Astrocyte (in vitro differentiated cells and primary cell): ENCODE measurements around the gene PRKACA. TPM values are rescaled to one million over a fixed set of nuclear protein-coding genes. Genes with fewer than 3 reads are reported as not detected.

Experiments used
- DNase-seq: peaks from one replicate; pipeline ENCODE4 v3.0.0-alpha.2; 2010; ENCODE audit warnings: low read depth
- FAIRE-seq: peaks from 2 replicates; lab custom pipeline; 2011; peaks lifted over from hg19 to GRCh38; lab: Jason Lieb, UNC
- H2AFZ ChIP-seq: 2 replicates; pipeline ENCODE4 v1.6.0; 2012; ENCODE audit warnings: low read depth, low read length, inconsistent platforms
- H3K27ac ChIP-seq: 2 replicates; pipeline ENCODE4 v1.5.1; 2011; ENCODE audit warnings: low read depth, low read length, inconsistent platforms
- H3K27me3 ChIP-seq: 2 replicates; pipeline ENCODE4 v1.6.0; 2011; ENCODE audit warnings: low read length, inconsistent platforms; ENCODE audit not compliant: insufficient read depth
- H3K36me3 ChIP-seq: 2 replicates; pipeline ENCODE4 v1.5.1; 2011; ENCODE audit warnings: low read length, inconsistent platforms; ENCODE audit not compliant: insufficient read depth
- H3K4me1 ChIP-seq: 2 replicates; pipeline ENCODE4 v1.5.1; 2011; ENCODE audit warnings: low read length, inconsistent platforms; ENCODE audit not compliant: insufficient read depth
- H3K4me2 ChIP-seq: 2 replicates; pipeline ENCODE4 v1.6.0; 2012; ENCODE audit warnings: low read length, inconsistent platforms
- H3K4me3 ChIP-seq: 2 replicates; pipeline ENCODE4 v1.5.1; 2011; ENCODE audit warnings: low read depth, mild to moderate bottlenecking, low read length, inconsistent platforms; ENCODE audit not compliant: insufficient read depth
- H3K79me2 ChIP-seq: 2 replicates; pipeline ENCODE4 v1.6.0; 2012; ENCODE audit warnings: mild to moderate bottlenecking, low read length, inconsistent platforms; ENCODE audit not compliant: insufficient read depth
- H3K9ac ChIP-seq: 2 replicates; pipeline ENCODE4 v1.6.0; 2012; ENCODE audit warnings: mild to moderate bottlenecking, low read length, inconsistent platforms
- H3K9me3 ChIP-seq: 2 replicates; pipeline ENCODE4 v1.5.1; 2012; ENCODE audit warnings: low read depth, mild to moderate bottlenecking, low read length, inconsistent platforms; ENCODE audit not compliant: insufficient read depth
- H4K20me1 ChIP-seq: 2 replicates; pipeline ENCODE4 v1.6.0; 2012; ENCODE audit warnings: low read length, inconsistent platforms; ENCODE audit not compliant: insufficient read depth
- H3K27ac Mint-ChIP-seq: one replicate; pipeline ENCODE4 v1.8.0; 2021; ENCODE audit warnings: mild to moderate bottlenecking, mixed read lengths; ENCODE audit not compliant: unreplicated experiment
- H3K27me3 Mint-ChIP-seq: one replicate; pipeline ENCODE4 v1.8.0; 2021; ENCODE audit warnings: low read depth, mixed read lengths; ENCODE audit not compliant: unreplicated experiment
- H3K36me3 Mint-ChIP-seq: one replicate; pipeline ENCODE4 v1.8.0; 2021; ENCODE audit warnings: low read depth, mixed read lengths; ENCODE audit not compliant: unreplicated experiment
- H3K4me1 Mint-ChIP-seq: one replicate; pipeline ENCODE4 v1.8.0; 2021; ENCODE audit warnings: low read depth, mixed read lengths; ENCODE audit not compliant: unreplicated experiment
- H3K4me3 Mint-ChIP-seq: one replicate; pipeline ENCODE4 v1.8.0; 2021; ENCODE audit warnings: mild to moderate bottlenecking, moderate library complexity, mixed read lengths; ENCODE audit not compliant: unreplicated experiment
- H3K9me3 Mint-ChIP-seq: one replicate; pipeline ENCODE4 v1.8.0; 2021; ENCODE audit warnings: mild to moderate bottlenecking, mixed read lengths; ENCODE audit not compliant: unreplicated experiment
- CTCF ChIP-seq: IDR thresholded peaks from 2 replicates; pipeline ENCODE4 v1.5.1; 2011; ENCODE audit warnings: low read depth, mild to moderate bottlenecking, inconsistent platforms, low read length, moderate library complexity; ENCODE audit not compliant: insufficient read depth
- EZH2 ChIP-seq: IDR thresholded peaks from 2 replicates; pipeline ENCODE4 v1.6.1; 2012; ENCODE audit warnings: mild to moderate bottlenecking, low read length, inconsistent platforms; ENCODE audit not compliant: insufficient read depth
- total RNA-seq: library from RNA; stranded (reverse); gene quantifications from 2 replicates; pipeline ENCODE4 v1.2.1, GENCODE V29; 2021

The PRKACA gene
- total RNA-seq, 1 donor from 2014 or later, result 80.5 TPM

GRCh38 chr19:14088634-14089411, 28.7 kb downstream of the PRKACA start:
- FAIRE-seq (no peak), DNase-seq (no peak)
- Histone ChIP-seq H3K79me2 (no peaks in the 10 kb centered on the region), H3K9me3 (peaks cover 7% of the 10 kb centered on the region), H3K27me3 (no peaks in the 10 kb centered on the region), H3K36me3 (peaks cover 6% of the 10 kb centered on the region), H3K4me1 (peaks cover 13% of the 10 kb centered on the region), H4K20me1 (peaks cover 11% of the 10 kb centered on the region), H3K9ac (no peak overlapping the region), H3K4me2 (peak overlapping the region; percentile 81), H3K4me3 (peak overlapping the region; percentile 44), H2AFZ (no peak overlapping the region), H3K27ac (no peak overlapping the region)
- no peak for TF ChIP-seq CTCF
- no peak for TF ChIP-seq EZH2
- Mint-ChIP-seq H3K4me1 (peaks cover 5% of the 10 kb centered on the region), H3K36me3 (peaks cover 16% of the 10 kb centered on the region), H3K27ac (no peak overlapping the region), H3K27me3 (no peaks in the 10 kb centered on the region), H3K4me3 (peak overlapping the region; percentile 81), H3K9me3 (peaks cover 6% of the 10 kb centered on the region)

- DNase-seq (no peak), FAIRE-seq (no peak)
- Mint-ChIP-seq H3K27ac (no peak overlapping the region), H3K9me3 (no peaks in the 10 kb centered on the region), H3K4me1 (peaks cover 1% of the 10 kb centered on the region), H3K36me3 (peaks cover 9% of the 10 kb centered on the region), H3K4me3 (no peak overlapping the region), H3K27me3 (no peaks in the 10 kb centered on the region)
- H3K4me2 ChIP-seq, result no peak overlapping the region
- H3K27ac ChIP-seq, result no peak overlapping the region
- no peak overlapping the region for H3K4me3 ChIP-seq
- H3K36me3 ChIP-seq, result peaks cover 6% of the 10 kb centered on the region
- H3K4me1 ChIP-seq, result peaks cover 11% of the 10 kb centered on the region
- no peaks in the 10 kb centered on the region for H3K27me3 ChIP-seq
- no peaks in the 10 kb centered on the region for H3K79me2 ChIP-seq
- H3K9me3 ChIP-seq, result no peaks in the 10 kb centered on the region
- peaks cover 11% of the 10 kb centered on the region for H4K20me1 ChIP-seq
- H3K9ac ChIP-seq, result no peak overlapping the region
- H2AFZ ChIP-seq, result no peak overlapping the region
- TF ChIP-seq CTCF (no peak), EZH2 (no peak)
Observed at GRCh38 chr19:14086098-14086497, 31.5 kb downstream of the PRKACA start.

GRCh38 chr19:14085309-14085995, 32.1 kb downstream of the PRKACA start, which contains the start of gene C19orf67:
Gene C19orf67 (minus strand): TSS chr19:14085783. CDS start chr19:14085627, 156 bp downstream.
- DNase-seq (no peak), FAIRE-seq (no peak)
- peaks cover 9% of the 10 kb centered on the region for H3K36me3 Mint-ChIP-seq
- Histone ChIP-seq H3K4me2 (no peak within 1 kb of the TSS), H3K4me1 (peaks cover 11% of the 10 kb centered on the region), H4K20me1 (peaks cover 11% of the 10 kb centered on the region), H3K9me3 (no peaks in the 10 kb centered on the region), H3K4me3 (no peak within 1 kb of the TSS), H3K9ac (no peak within 1 kb of the TSS), H3K79me2 (no peaks in the 10 kb centered on the region), H3K27ac (no peak within 1 kb of the TSS), H2AFZ (no peak within 1 kb of the TSS), H3K36me3 (peaks cover 6% of the 10 kb centered on the region), H3K27me3 (no peaks in the 10 kb centered on the region)
- no peak within 1 kb of the TSS for H3K27ac Mint-ChIP-seq
- TF ChIP-seq CTCF, result no peak
- no peak for TF ChIP-seq EZH2
- peaks cover 1% of the 10 kb centered on the region for H3K4me1 Mint-ChIP-seq
- no peaks in the 10 kb centered on the region for H3K27me3 Mint-ChIP-seq
- H3K9me3 Mint-ChIP-seq, result no peaks in the 10 kb centered on the region
- H3K4me3 Mint-ChIP-seq, result no peak within 1 kb of the TSS
